HEK293 (cell line): ENCODE results near the gene PTPRJ.

Experiments
- CTCF ChIA-PET: fragments of 350-600 bp; formaldehyde crosslinking; extraction: SDS; loops from one replicate; lab custom pipeline; 2021; ENCODE audit warnings: antibody characterized with exemption; lab: Yijun Ruan, JAX
- POLR2A ChIA-PET: fragments of 300-600 bp; formaldehyde crosslinking; extraction: SDS; loops from one replicate; lab custom pipeline; 2020; ENCODE audit warnings: antibody characterized with exemption, inconsistent platforms; lab: Yijun Ruan, JAX
- H3K27ac ChIP-seq: fragments of 200-500 bp; sonication (Bioruptor generic); 2 replicates; pipeline ENCODE4 v1.5.1; 2014; ENCODE audit warnings: low read depth, low read length, control low read depth, inconsistent platforms; ENCODE audit errors: extremely low read depth
- H3K36me3 ChIP-seq, 2 experiments: fragments of 200-500 bp in 1 of 2; sonication (Bioruptor generic) in 1 of 2; 1 replicate in 1 of 2; 2 replicates in 1 of 2; pipeline ENCODE4 v1.5.1; 2014 to 2017; ENCODE audit warnings: inconsistent platforms in 2 of 2, low read length in 2 of 2; ENCODE audit not compliant: control insufficient read depth in 2 of 2, insufficient read depth in 1 of 2
- H3K4me1 ChIP-seq: fragments of 200-500 bp; sonication (Bioruptor generic); 2 replicates; pipeline ENCODE4 v1.5.1; 2014; ENCODE audit warnings: mild to moderate bottlenecking, low read length, inconsistent platforms; ENCODE audit not compliant: control insufficient read depth, insufficient read depth
- H3K4me3 ChIP-seq: 2 replicates; pipeline ENCODE4 v1.5.1; 2011; ENCODE audit warnings: low read depth, mild to moderate bottlenecking, control low read depth, low read length, moderate library complexity
- H3K9me3 ChIP-seq: fragments of 200-500 bp; sonication (Bioruptor generic); 2 replicates; pipeline ENCODE4 v1.5.1; 2014; ENCODE audit warnings: low read depth, low read length, inconsistent platforms; ENCODE audit not compliant: control insufficient read depth, insufficient read depth
- GLIS1 ChIP-seq: fragments of 450-650 bp; formaldehyde crosslinking; IDR thresholded peaks from 2 replicates; pipeline ENCODE4 v1.5.1; 2016; ENCODE audit warnings: missing biosample characterization, missing genetic modification characterization
- GLIS2 ChIP-seq: fragments of 450-650 bp; formaldehyde crosslinking; IDR thresholded peaks from 2 replicates; pipeline ENCODE4 v1.5.1; 2016; ENCODE audit warnings: missing biosample characterization, missing genetic modification characterization
- KLF9 ChIP-seq: fragments of 450-650 bp; formaldehyde crosslinking; IDR thresholded peaks from 2 replicates; pipeline ENCODE4 v1.5.1; 2016; ENCODE audit warnings: missing biosample characterization, missing genetic modification characterization, low read depth
- PRDM10 ChIP-seq: fragments of 450-650 bp; formaldehyde crosslinking; IDR thresholded peaks from 2 replicates; pipeline ENCODE4 v1.5.1; 2016; ENCODE audit warnings: missing biosample characterization, missing genetic modification characterization
- TRIM28 ChIP-seq: IDR thresholded peaks from 2 replicates; pipeline ENCODE4 v1.6.1; 2011; ENCODE audit warnings: low read length, control low read depth, borderline replicate concordance
- ZBTB26 ChIP-seq: fragments of 450-650 bp; formaldehyde crosslinking; optimal IDR thresholded peaks from 2 replicates; pipeline ENCODE3; 2016; ENCODE audit warnings: missing biosample characterization, mild to moderate bottlenecking, missing genetic modification characterization
- ZFP37 ChIP-seq: fragments of 450-650 bp; formaldehyde crosslinking; IDR thresholded peaks from 2 replicates; pipeline ENCODE4 v1.5.1; 2016; ENCODE audit warnings: missing biosample characterization, missing genetic modification characterization
- ZNF10 ChIP-seq: fragments of 450-650 bp; formaldehyde crosslinking; IDR thresholded peaks from 2 replicates; pipeline ENCODE4 v1.5.1; 2017; ENCODE audit warnings: missing biosample characterization, missing genetic modification characterization
- ZNF311 ChIP-seq: fragments of 450-650 bp; formaldehyde crosslinking; IDR thresholded peaks from 2 replicates; pipeline ENCODE4 v1.5.1; 2017; ENCODE audit warnings: missing biosample characterization, missing genetic modification characterization, borderline replicate concordance
- ZNF350 ChIP-seq: fragments of 450-650 bp; formaldehyde crosslinking; IDR thresholded peaks from 2 replicates; pipeline ENCODE4 v1.5.0; 2017; ENCODE audit warnings: missing biosample characterization, mild to moderate bottlenecking, missing genetic modification characterization
- ZNF354C ChIP-seq: fragments of 450-650 bp; formaldehyde crosslinking; IDR thresholded peaks from 2 replicates; pipeline ENCODE4 v1.5.1; 2016; ENCODE audit warnings: missing biosample characterization, missing genetic modification characterization, low read depth, borderline replicate concordance
- ZNF366 ChIP-seq: fragments of 450-650 bp; formaldehyde crosslinking; conservative IDR thresholded peaks from 2 replicates; pipeline ENCODE4 v1.5.1; 2016; ENCODE audit warnings: missing biosample characterization, missing genetic modification characterization
- ZNF404 ChIP-seq: fragments of 450-650 bp; formaldehyde crosslinking; IDR thresholded peaks from 2 replicates; pipeline ENCODE4 v1.5.1; 2017; ENCODE audit warnings: missing biosample characterization, missing genetic modification characterization
- ZNF433 ChIP-seq: fragments of 450-650 bp; formaldehyde crosslinking; IDR thresholded peaks from 2 replicates; pipeline ENCODE4 v1.5.1; 2016; ENCODE audit warnings: missing biosample characterization, missing genetic modification characterization, low read depth
- ZNF521 ChIP-seq: fragments of 450-650 bp; formaldehyde crosslinking; IDR thresholded peaks from 2 replicates; pipeline ENCODE4 v1.5.1; 2017; ENCODE audit warnings: missing biosample characterization, mild to moderate bottlenecking, missing genetic modification characterization
- ZNF529 ChIP-seq: fragments of 450-650 bp; formaldehyde crosslinking; IDR thresholded peaks from 2 replicates; pipeline ENCODE4 v1.5.1; 2017; ENCODE audit warnings: missing genetic modification characterization, missing biosample characterization; ENCODE audit not compliant: insufficient replicate concordance
- ZNF544 ChIP-seq: fragments of 450-650 bp; formaldehyde crosslinking; IDR thresholded peaks from 2 replicates; pipeline ENCODE4 v1.5.0; 2017; ENCODE audit warnings: missing biosample characterization, missing genetic modification characterization
- ZNF660 ChIP-seq: fragments of 450-650 bp; IDR thresholded peaks from 2 replicates; pipeline ENCODE4 v1.5.1; 2018; ENCODE audit warnings: missing biosample characterization, mild to moderate bottlenecking, missing genetic modification characterization
- ZNF670 ChIP-seq: fragments of 450-650 bp; formaldehyde crosslinking; IDR thresholded peaks from 2 replicates; pipeline ENCODE4 v1.5.1; 2016; ENCODE audit warnings: missing biosample characterization, missing genetic modification characterization, low read depth
- ZNF701 ChIP-seq: fragments of 450-650 bp; formaldehyde crosslinking; IDR thresholded peaks from 2 replicates; pipeline ENCODE4 v1.5.1; 2016; ENCODE audit warnings: missing biosample characterization, missing genetic modification characterization
- ZNF747 ChIP-seq: fragments of 450-650 bp; formaldehyde crosslinking; IDR thresholded peaks from 2 replicates; pipeline ENCODE4 v1.5.1; 2016; ENCODE audit warnings: missing biosample characterization, missing genetic modification characterization
- ZNF76 ChIP-seq: fragments of 450-650 bp; formaldehyde crosslinking; IDR thresholded peaks from 2 replicates; pipeline ENCODE4; 2016; ENCODE audit warnings: low read depth, missing biosample characterization, missing genetic modification characterization, borderline replicate concordance
- ZNF768 ChIP-seq: fragments of 450-650 bp; formaldehyde crosslinking; IDR thresholded peaks from 2 replicates; pipeline ENCODE4 v1.5.1; 2018; ENCODE audit warnings: missing biosample characterization, mild to moderate bottlenecking, missing genetic modification characterization
- ZSCAN16 ChIP-seq: fragments of 450-650 bp; formaldehyde crosslinking; IDR thresholded peaks from 2 replicates; pipeline ENCODE4 v1.5.1; 2016; ENCODE audit warnings: missing biosample characterization, missing genetic modification characterization
- ZXDB ChIP-seq: fragments of 450-650 bp; formaldehyde crosslinking; IDR thresholded peaks from 2 replicates; pipeline ENCODE4 v1.5.1; 2016; ENCODE audit warnings: missing biosample characterization, missing genetic modification characterization
- TF ChIP-seq, protein P1 (sequence below): fragments of 450-650 bp; formaldehyde crosslinking; IDR thresholded peaks from 2 replicates; pipeline ENCODE4 v1.5.1; 2017; ENCODE audit warnings: missing biosample characterization, missing genetic modification characterization
- TF ChIP-seq, protein P2 (sequence below): fragments of 450-650 bp; formaldehyde crosslinking; IDR thresholded peaks from 2 replicates; pipeline ENCODE4 v1.5.1; 2016; ENCODE audit warnings: missing biosample characterization, missing genetic modification characterization
- TF ChIP-seq, protein P3 (sequence below): fragments of 450-650 bp; formaldehyde crosslinking; IDR thresholded peaks from 2 replicates; pipeline ENCODE4 v1.5.1; 2017; ENCODE audit warnings: missing biosample characterization, missing genetic modification characterization

PTPRJ gene

GRCh38 chr11:48058788-48059187 is 78.4 kb downstream of the PTPRJ start:
- TF ChIP-seq GLIS1 (tag by site-specific recombination) (no peak), ZNF768 (no peak), ZNF670 (tag by site-specific recombination) (no peak), ZXDB (tag by site-specific recombination) (no peak), ZNF404 (tag by site-specific recombination) (no peak), ZNF529 (no peak), ZNF521 (tag by site-specific recombination) (no peak), ZNF76 (no peak), ZNF311 (no peak), ZNF354C (tag by site-specific recombination) (no peak), ZFP37 (no peak), TRIM28 (no peak), ZNF701 (tag by site-specific recombination) (no peak)
- TF ChIP-seq, protein P1, sequence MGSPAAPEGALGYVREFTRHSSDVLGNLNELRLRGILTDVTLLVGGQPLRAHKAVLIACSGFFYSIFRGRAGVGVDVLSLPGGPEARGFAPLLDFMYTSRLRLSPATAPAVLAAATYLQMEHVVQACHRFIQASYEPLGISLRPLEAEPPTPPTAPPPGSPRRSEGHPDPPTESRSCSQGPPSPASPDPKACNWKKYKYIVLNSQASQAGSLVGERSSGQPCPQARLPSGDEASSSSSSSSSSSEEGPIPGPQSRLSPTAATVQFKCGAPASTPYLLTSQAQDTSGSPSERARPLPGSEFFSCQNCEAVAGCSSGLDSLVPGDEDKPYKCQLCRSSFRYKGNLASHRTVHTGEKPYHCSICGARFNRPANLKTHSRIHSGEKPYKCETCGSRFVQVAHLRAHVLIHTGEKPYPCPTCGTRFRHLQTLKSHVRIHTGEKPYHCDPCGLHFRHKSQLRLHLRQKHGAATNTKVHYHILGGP (tag by site-specific recombination): no peak
- TF ChIP-seq, protein P2, sequence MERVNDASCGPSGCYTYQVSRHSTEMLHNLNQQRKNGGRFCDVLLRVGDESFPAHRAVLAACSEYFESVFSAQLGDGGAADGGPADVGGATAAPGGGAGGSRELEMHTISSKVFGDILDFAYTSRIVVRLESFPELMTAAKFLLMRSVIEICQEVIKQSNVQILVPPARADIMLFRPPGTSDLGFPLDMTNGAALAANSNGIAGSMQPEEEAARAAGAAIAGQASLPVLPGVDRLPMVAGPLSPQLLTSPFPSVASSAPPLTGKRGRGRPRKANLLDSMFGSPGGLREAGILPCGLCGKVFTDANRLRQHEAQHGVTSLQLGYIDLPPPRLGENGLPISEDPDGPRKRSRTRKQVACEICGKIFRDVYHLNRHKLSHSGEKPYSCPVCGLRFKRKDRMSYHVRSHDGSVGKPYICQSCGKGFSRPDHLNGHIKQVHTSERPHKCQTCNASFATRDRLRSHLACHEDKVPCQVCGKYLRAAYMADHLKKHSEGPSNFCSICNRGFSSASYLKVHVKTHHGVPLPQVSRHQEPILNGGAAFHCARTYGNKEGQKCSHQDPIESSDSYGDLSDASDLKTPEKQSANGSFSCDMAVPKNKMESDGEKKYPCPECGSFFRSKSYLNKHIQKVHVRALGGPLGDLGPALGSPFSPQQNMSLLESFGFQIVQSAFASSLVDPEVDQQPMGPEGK: no peak
- no peak overlapping the region for H3K4me3 ChIP-seq
- no peak overlapping the region for H3K27ac ChIP-seq
- no peaks in the 10 kb centered on the region for H3K36me3 ChIP-seq
- CTCF ChIA-PET: interaction anchor here (0.7 to 0.9 kb wide), 2 partner anchors 124 to 140 kb away, joined by 3 to 4 read pairs; no protein-coding TSS in a partner anchor
- no peaks in the 10 kb centered on the region for H3K4me1 ChIP-seq
- POLR2A ChIA-PET: interaction anchor here (0.5 to 0.6 kb wide), 2 partner anchors 64 to 135 kb away, joined by 3 to 4 read pairs; no protein-coding TSS in a partner anchor
- H3K9me3 ChIP-seq: no peaks in the 10 kb centered on the region

DNA sequence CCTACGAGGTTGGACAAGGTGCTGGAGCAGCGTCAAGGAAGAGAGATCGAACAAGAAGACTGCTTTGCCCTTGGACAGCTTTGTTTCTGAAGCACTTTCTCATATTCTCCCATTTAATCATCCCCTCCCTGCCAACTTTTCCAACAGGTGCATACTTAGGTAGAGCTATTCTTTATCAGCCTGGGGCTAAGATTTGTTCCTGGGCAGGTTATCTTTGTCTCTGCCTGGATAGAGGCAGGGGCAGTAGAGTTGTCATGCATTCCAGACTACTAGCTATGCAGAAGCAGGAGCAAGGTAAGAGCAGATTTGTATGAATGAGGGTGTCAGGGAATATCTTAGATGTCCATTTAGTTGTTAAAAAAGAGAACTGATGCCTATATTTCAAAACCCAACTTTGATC is 82.3 kb downstream of the PTPRJ start:
- ChIA-PET CTCF (no interaction called here), POLR2A (interaction anchor here (0.6 kb wide), 1 partner anchor 72 kb away, joined by 4 read pairs; no protein-coding TSS in a partner anchor)
- Histone ChIP-seq H3K9me3 (no peaks in the 10 kb centered on the region), H3K4me3 (no peak overlapping the region), H3K27ac (no peak overlapping the region), H3K36me3 (no peaks in the 10 kb centered on the region), H3K4me1 (no peaks in the 10 kb centered on the region)
- TF ChIP-seq ZNF350 (tag by site-specific recombination) (no peak), GLIS2 (tag by site-specific recombination) (no peak), ZNF10 (no peak), ZSCAN16 (tag by site-specific recombination) (no peak), ZBTB26 (tag by site-specific recombination) (no peak), ZNF366 (tag by site-specific recombination) (no peak), ZNF544 (tag by site-specific recombination) (no peak), PRDM10 (no peak), ZNF747 (tag by site-specific recombination) (no peak), ZNF521 (tag by site-specific recombination) (no peak), KLF9 (tag by site-specific recombination) (no peak), ZNF433 (tag by site-specific recombination) (no peak), ZNF660 (tag by site-specific recombination) (no peak)
- TF ChIP-seq, protein P3, sequence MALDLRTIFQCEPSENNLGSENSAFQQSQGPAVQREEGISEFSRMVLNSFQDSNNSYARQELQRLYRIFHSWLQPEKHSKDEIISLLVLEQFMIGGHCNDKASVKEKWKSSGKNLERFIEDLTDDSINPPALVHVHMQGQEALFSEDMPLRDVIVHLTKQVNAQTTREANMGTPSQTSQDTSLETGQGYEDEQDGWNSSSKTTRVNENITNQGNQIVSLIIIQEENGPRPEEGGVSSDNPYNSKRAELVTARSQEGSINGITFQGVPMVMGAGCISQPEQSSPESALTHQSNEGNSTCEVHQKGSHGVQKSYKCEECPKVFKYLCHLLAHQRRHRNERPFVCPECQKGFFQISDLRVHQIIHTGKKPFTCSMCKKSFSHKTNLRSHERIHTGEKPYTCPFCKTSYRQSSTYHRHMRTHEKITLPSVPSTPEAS (tag by site-specific recombination): no peak
